Articular chondrocyte of knee joint (primary cell): ENCODE data around the gene TMEM243. TPM values are rescaled to one million over a fixed set of nuclear protein-coding genes. Genes with fewer than 3 reads are reported as not detected.

Source experiments
- small RNA-seq: library from RNA; depleted of rRNA; stranded (forward); fragments of <200 nt; gene quantifications from one replicate; pipeline ENCODE3, GENCODE V24; 2012
- total RNA-seq: library from RNA; depleted of rRNA; stranded (reverse); fragments of >200 nt; gene quantifications from 2 replicates; pipeline ENCODE4 v1.2.3, GENCODE V29; 2012

TMEM243 gene
- total RNA-seq: 35.5 and 40.6 TPM in 2 replicates

GRCh38 chr7:87219545-87220025 is at the start of gene TMEM243:
Gene TMEM243 (minus strand): TSS chr7:87219732. CDS start chr7:87219503, 229 bp downstream.

GRCh38 chr7:87152112-87152896 is 67.2 kb downstream of the TMEM243 start, which contains the start of gene DMTF1:
Gene DMTF1 (plus strand): TSS chr7:87152453. CDS start chr7:87164942, 12,489 bp downstream.

Small RNAs within 50 kb of the gene (small RNA-seq; reads per million reads assigned to genes)
- gene RF00019: not detected
- gene RF02271: not detected

Other genes with a start within 250 kb of the TMEM243 start
- gene ELAPOR2, start 160.1 kb downstream of the TMEM243 start, total RNA-seq: 4.7 and 10.5 TPM in 2 replicates
- gene DMTF1, start 67.3 kb downstream of the TMEM243 start, total RNA-seq: 79.6 and 94.9 TPM in 2 replicates
- gene CROT, start 125.9 kb upstream of the TMEM243 start, total RNA-seq: 28.7 and 37.6 TPM in 2 replicates